Fibroblast of the aortic adventitia (primary cell): Measurements from ENCODE around the gene RRAS2. TPM values are rescaled to one million over a fixed set of nuclear protein-coding genes. Genes with fewer than 3 reads are reported as not detected.

Experiments
- DNase-seq: peaks from one replicate; pipeline ENCODE4 v3.0.0-alpha.2; 2010; ENCODE audit warnings: low read depth
- H3K4me3 ChIP-seq: 2 replicates; pipeline ENCODE4 v1.5.1; 2011; ENCODE audit warnings: low read depth, mild to moderate bottlenecking, control low read depth, low read length, moderate library complexity
- CTCF ChIP-seq: IDR thresholded peaks from 2 replicates; pipeline ENCODE4 v1.5.1; 2011; ENCODE audit warnings: mild to moderate bottlenecking, low read length, control low read depth, inconsistent platforms; ENCODE audit not compliant: insufficient read depth
- total RNA-seq: library from RNA; depleted of rRNA; stranded (reverse); fragments of >200 nt; gene quantifications from 2 replicates; pipeline ENCODE4 v1.2.3, GENCODE V29; 2012; ENCODE audit warnings: low replicate concordance

Gene RRAS2
- total RNA-seq, 1 donor = 95.6 TPM

GRCh38 chr11:14234446-14234845 lies 124.5 kb downstream of the RRAS2 start:
- no peak overlapping the region for H3K4me3 ChIP-seq
- no peak for DNase-seq
- TF ChIP-seq CTCF = no peak

GRCh38 chr11:14232652-14233051 lies 126.3 kb downstream of the RRAS2 start:
- no peak for DNase-seq
- TF ChIP-seq CTCF = peak; percentile 22
- no peak overlapping the region for H3K4me3 ChIP-seq

- H3K4me3 ChIP-seq = no peak overlapping the region
- TF ChIP-seq CTCF = no peak
- no peak for DNase-seq
Measured at GRCh38 chr11:14230407-14230806, 128.6 kb downstream of the RRAS2 start.

GRCh38 chr11:14229472-14229871 lies 129.5 kb downstream of the RRAS2 start:
- no peak for TF ChIP-seq CTCF
- no peak overlapping the region for H3K4me3 ChIP-seq
- no peak for DNase-seq

GRCh38 chr11:14228356-14228755 lies 130.6 kb downstream of the RRAS2 start:
- H3K4me3 ChIP-seq = no peak overlapping the region
- no peak for TF ChIP-seq CTCF
- DNase-seq = no peak

Other genes with a start within 250 kb of the RRAS2 start
- gene COPB1, start 140.6 kb upstream of the RRAS2 start, total RNA-seq = 184 and 221 TPM in 2 replicates
- gene PSMA1, start 161.2 kb upstream of the RRAS2 start, total RNA-seq = 110 and 125 TPM in 2 replicates